HG02588 (cell line): Measurements from ENCODE around the gene EN1.
A peak's percentile ranks its signal among the peaks of the same experiment; 100 is the strongest.

Experiments
- ATAC-seq: cut with Tn5 transposase; IDR thresholded peaks from one replicate; pipeline ENCODE4 v1.9.1; 2021; ENCODE audit warnings: mild to moderate bottlenecking, moderate library complexity; ENCODE audit not compliant: unreplicated experiment

Gene EN1

DNA sequence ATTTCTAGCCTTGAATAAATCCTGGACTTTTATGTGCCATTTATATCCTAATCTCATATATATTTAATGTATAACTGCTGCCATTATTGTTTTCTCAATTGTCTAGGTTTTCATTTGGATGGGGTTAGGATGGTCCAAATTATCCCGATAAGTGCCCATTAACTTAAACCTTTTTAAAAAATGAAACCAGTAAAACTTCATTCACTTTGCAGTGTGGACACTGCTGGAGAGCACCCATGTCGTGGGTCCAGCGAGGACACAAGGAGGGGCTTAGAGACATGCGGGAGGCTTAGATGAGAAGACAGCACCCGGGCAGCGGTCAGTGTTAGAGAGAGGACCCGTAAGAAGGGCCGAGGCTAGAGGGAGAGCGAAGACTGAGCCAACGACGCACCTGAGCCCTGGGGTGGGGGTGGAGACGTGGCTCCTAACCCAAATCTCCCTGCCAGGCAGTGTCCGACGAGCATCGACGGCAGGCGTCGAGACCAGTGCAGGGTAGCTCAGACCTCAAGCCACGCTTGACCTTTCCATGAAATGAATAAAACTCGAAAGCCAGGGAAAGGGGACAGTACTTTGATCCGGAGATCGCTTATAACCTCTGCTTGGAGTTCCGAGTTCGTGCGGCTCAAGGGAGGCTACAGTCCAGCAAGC lies 9.0 kb upstream of the EN1 start:
- no peak for ATAC-seq

GRCh38 chr2:118855451-118856279 lies 8.2 kb upstream of the EN1 start:
- ATAC-seq, result peak; percentile 90

DNA sequence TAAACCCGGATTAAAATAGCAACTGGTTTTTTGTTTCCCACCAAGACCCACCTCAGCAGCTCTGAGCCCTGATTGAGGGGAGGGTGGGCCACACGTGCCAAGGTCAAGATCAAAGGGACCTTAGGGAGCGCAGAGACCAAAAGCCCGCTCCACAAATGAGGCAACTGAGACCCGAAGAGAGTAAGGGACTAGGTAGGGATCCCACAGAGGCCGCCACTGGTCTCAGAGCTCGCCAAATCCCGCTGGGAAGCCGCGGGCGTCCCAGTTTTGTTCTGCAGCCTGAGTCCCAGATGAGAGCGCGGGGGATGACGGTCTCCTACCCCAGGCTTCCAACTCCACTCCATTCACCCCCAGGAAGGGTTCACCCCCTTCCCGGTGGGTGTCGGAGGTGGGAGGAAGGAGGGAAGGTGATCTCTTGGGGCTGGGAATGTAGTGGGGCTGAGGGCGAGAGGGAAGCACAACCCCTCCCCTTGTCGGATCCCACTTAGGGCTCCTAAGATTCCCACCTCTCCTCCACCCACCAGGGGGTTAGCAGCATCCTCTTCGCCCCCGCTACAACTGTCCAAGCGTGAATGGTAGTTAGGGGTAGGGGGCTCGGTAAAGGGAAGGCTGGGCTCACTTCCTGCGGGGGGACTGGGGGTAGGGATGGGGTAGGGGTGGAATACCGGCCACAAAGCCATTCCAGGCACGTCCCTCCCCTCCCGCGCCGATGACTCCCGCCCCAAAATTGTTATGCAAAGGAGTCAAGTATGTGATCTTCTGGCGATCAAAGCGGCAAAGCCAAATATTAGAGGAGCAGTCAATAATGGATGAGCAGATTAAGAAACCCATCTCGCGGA lies 7.3 kb upstream of the EN1 start:
- no peak for ATAC-seq

DNA sequence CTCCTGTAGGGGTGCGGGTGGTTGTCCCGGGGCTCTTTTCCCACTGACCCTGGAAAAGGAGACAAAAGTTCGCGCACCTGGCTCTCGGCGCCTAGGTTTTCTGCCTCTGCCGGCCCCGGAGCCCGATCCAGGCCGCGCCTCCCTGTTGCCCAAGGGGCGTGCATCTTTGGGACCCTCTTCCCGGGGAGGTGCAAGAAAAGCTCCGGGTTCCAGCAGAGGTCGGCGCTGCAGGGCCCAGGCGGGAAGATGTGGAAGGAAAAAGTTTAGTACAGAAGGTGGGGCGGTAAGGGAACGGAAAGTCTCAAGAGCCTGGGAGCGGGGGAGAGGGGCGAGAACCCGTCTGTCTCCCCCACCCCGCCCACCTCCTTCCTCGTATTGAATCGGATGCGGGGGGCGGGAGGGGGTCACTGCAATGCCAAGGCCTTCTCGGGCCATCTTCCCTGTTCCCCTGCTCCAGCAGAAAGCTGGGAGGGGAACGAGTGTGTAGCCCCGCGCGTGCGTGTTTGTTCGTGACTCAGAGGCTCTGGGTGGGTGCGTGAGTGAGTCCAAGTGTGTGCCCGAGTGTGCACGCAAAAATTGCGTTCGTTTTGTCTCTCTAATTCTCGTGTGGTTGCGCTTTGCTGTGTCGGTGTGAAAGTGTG lies 6.3 kb upstream of the EN1 start:
- no peak for ATAC-seq

DNA sequence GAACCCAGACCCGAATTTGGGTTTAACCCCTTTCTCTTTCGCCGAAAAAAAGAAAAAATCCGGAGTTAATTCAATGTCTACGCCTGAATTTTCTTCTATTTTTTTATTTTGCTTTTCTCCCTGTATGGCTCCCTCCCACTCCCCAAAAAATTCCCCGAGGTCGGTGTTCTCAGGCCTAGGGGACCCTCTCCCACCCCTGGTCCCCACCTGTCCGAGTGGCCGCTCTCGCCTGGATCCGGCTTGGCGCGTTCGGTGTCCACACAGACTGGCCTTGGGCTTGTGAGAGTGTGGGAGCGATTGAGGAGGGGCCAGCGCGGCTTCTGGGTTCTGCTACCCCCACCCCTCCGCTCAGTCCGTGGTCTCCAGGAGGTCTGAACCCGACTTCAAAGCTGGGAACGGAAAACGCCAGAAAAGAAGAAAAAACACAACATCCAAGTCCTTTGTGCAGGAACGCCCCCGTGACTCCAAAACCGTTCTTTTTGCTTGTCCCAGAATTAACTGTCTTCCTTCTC lies 5.7 kb upstream of the EN1 start:
- no peak for ATAC-seq

DNA sequence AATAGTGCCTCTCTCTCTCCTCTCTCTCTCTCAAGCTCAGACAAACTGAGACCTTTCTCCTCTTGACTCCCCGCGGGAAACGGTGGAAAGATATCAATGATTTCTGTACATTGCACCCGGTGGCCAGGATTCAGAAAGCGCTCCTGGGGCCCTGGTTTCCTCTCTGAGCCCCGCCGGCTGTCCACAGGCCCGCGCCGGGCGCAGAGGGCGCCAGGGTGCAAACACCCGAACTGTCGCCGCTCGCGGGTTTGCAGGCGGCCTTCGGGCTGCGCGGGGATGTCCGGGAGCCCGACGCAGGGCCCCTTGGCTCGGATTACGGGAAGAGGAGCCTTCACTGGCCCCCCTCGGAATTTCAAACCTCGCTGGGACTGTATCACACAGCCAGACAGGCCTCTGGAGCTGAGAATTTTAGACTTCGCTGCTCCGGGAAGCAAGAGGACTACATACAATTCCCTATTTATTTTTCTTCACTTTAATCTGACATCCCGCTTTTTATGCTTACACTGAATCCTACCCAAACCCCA lies 5.2 kb upstream of the EN1 start:
- no peak for ATAC-seq

DNA sequence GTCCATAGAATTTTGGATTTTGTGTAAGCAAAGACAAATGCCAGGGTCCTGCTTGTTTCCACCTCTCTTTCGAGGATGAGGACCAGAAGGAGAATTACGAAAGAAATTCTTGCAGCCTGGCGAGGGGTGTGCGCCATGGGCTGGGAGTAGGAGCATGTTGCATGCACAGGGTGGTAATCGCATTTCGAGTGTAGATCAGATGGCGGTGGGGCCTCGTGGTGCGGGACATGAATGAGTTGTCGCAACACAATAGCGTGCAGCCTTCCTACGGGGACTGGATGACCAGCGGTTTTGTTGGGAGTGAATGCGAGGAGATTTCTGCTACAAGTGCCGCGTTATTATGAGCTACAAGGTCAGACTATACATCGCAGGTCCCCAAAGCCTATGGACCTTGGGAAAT lies 4.2 kb upstream of the EN1 start:
- no peak for ATAC-seq

DNA sequence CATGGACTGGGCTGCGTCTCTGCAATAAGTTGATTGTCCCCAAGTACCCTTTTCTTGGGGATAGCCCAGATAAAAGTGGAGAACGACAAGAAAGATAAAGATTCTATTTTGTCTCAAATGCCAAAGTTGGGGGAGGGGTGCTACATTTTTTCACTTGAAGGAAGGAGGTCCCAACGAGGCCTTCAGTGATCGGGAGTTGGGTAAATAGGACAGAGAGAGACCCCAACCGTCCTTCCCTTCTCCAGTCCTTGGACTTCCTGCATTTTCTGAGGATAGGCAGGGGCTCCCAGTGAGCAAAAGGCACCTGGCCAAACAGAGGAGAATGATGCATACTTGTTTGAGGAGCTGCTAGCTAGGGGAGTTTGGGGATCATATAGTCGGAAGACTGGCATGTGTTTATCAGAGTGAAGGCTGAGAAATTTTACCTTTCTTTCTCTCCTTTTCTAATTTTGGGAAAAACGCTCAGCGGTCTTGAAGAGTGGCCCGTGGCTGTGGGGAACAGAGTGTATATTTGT lies 3.5 kb upstream of the EN1 start:
- no peak for ATAC-seq

DNA sequence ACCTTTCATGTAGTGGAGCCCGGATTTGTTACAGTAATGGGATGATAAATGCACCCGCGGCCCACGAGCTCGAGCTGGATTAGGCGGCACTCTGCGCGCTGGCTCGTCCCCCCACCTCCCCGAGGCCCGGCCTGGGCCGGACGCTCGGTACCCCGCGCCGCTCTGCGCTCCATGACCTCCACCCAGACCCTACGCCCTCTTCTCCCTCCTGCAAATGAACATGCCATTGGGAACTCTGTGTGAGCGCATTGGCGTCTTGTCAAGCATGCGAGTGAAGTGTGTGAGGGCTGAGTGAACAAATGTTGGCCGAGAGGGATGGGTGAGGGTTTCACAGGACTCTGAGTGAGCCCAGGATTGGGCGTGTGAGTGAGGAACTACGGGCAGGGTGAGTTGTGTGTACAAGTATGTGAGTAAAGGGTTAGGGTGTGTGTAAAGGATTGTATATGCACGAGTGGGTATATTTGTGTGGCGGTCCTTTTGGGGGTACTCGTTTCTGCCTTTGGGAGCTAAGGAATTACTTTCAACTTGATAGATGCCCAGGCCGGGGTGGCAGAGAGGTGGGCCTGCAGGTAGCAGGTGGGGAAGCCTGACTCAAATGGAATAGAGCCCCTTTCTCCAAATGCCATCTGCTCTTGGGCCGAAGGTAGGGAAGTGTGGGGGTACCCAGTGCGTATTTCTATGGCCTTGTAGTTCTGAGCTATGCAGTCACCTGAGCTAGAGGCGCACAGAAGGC lies 2.9 kb upstream of the EN1 start:
- no peak for ATAC-seq

GRCh38 chr2:118849226-118850167 lies 2.0 kb upstream of the EN1 start:
- ATAC-seq, result no peak

DNA sequence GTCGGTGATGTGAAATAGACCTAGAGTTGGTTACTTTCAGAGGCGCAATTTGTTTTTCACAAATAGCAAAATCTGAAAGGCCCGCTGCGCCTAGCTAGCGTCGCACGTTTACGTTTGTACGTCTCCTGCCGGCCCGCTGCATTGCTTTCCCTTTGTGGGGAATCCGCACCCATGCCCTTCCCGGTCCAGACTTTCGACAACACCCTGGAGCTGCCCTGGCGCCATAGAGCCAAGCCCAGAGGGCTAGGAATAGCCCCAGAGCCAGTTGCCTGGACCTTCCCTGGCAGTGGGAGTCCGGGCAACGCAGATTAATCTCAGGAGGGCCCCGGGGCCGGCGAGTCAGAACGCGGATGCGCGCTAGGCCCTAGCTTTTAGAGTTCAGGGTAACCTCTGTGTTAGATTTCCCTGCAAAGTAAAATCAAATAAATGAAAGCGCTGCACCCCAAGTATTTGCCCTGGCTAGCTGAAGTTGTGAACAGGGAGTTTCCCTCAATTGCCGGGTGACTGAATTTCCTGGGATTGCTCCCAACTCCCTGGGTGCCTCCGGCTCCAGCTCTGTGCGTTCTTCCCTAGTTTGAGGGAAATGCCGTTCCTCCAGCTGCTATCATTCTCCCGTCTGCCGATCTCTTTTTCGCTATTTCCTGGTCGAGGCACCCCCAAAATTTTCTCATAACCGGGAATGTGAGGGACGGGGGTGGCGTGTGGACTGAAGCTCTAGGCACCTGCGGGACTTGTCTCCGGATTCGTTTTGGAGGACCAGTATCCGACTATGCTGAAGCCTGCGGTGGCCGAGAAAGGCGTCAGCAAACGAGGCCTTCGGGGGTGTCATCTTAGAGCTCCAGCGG lies 1.2 kb upstream of the EN1 start:
- ATAC-seq, result no peak

- no peak for ATAC-seq
Observed at GRCh38 chr2:118847762-118848172, 319 bp upstream of the EN1 start.

DNA sequence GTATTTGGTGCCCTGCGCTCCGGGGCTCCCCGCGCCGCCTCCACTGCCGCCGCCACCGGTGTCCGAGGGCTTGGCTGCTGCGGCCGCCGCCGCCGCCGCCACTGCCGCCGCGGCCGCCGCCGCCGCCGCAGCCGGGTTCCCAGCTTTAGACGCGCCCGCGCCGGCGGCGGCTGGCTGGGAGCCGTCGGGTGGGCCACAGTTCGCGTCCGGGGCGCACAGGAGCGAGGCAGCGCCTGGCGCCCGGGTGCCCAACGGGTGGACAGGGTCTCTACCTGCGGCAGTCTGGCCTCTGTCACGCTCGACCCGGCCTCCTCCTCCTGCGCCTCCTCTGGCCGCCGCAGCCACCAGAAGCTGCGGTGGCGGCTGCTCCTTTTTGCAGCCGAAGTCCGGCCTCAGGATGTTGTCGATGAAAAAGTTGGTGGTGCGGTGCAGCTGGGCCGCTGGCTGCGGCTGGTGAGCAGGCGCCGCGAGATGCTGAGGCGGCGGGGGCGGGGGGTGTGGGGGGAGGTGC lies 951 bp downstream of the EN1 start:
- ATAC-seq, result no peak

GRCh38 chr2:118845522-118846441 lies 1.7 kb downstream of the EN1 start:
- no peak for ATAC-seq

DNA sequence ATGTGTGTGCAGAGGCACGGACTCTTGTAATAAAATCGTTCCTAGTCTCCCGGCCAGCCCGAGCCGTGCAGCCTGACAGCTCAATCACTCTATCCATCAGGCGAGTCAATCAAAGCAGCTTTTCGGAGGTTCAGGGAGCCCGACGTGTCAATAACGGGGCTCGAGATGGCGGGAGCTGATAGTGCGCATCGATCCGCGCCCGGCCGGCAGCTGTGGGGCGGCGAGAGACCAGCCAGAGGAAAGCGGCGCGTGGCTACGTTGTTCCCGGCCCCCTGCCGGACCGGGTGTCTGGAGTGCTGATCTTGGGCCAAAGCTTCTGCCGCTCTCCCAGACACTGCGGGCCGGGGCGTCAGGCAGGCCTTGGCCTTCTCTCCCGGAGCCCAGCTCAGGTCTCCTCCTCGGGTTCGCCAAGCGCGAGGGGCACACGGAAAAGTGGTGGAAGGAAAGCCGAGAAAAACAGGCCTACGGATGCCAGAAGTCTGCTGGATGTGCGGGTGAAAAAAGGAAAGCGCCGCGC lies 2.4 kb downstream of the EN1 start:
- ATAC-seq, result no peak

- ATAC-seq, result no peak
Observed at GRCh38 chr2:118844261-118845004, 3.0 kb downstream of the EN1 start.
